Globus pallidus (tissue), 1 donor: ENCODE measurements around the gene ZNF320.
"Not testable (repeated sequence)": the region's sequence is repeated elsewhere in the genome, so short reads cannot be mapped to it uniquely, and the experiment has no call there.

Experiments
- DNase-seq: peaks from one replicate; pipeline ENCODE4 v3.0.0-alpha.2; 2015; ENCODE audit warnings: low spot score

ZNF320 gene

DNA sequence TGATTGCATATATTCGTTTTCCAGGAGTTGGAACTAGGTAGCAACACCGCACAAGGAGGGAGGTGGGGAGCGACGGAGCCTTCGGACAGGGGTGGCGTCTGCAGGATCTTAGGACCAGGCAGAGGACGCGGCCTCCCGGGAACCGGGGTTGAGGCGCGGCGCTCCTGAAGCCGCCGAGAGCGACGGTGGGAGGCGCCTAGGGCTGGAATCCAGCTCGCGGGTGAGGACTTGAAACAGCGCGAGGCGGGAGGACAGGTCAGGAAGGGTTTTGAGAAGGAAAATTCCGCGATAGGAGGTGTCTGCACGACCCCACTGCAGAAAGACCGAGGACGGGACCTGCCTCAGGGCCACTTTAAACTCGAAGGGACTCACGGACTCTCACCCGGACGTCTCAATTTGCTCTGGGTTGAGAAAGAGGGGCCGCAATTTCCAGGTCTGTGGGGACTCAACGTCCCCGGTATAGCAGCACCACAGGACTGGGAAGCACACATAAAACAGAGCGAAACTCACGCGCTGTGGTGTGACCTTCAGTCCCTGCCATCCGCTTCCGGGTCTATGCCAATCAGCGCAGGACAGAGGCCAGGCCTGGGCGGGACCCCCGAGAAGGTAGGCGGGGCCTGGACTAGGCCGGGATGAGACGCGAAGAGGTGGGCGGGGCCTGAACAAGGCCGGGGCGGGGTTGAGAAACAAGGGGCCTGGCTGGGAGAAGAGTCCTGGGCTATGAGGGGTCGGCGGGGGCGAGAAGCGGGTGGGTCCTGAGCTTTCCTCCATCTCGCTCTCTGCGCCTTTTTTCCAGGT is at the start of gene ZNF320:
Gene ZNF320, minus strand, starts transcription at position 498 of the 798 bp plus-strand sequence. CDS start 7,380 bp downstream, outside the sequence.
- peak; percentile 95 for DNase-seq

DNA sequence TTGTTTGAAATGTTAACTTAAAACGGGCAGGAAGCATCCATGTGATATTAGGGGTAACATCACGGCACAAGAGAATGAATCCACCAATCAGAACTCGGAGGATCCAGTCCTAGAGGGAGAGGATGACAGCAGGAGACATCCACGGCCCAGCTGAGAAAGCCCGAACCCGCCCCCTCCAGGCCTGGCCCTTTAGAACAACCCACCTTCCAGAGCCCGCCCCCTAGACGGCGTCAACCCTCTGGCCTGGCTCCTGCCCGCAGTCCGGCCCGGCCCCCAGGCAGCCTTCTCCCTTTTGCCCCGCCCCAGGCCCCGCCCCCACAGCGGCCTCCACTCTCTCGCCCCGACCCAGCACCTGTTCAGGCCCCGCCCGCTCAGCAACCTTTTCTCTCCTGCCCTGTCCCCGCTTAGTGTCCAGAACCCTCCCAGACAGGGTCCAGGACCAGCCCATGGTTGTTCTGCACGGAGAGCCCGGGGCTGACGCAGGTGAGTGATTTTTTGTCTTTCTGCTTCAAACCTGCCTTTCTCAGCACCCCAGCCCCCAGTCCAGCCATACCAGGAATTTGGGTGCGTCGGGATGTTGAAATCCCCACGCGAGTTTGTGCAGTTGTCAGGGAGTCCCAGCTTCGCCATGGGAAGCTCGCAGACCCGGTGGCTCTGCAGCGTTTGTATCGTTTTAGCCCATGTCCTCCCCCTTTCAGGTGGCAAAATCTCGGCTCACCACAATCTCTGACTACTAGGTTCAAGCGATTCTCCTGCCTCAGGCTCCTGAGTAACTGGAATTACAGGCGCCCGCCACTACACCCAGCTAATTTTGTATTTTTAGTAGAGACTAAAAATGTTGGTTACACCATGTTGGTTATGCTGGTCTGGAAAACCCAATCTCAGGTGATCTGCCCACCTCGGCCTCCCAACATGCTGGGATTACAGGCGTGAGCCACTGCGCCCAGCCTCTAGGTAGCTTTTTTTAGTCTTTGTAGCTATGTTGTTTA is 49.2 kb upstream of the ZNF320 start:
- DNase-seq, result no peak

GRCh38 chr19:52945652-52946321 is 48.4 kb upstream of the ZNF320 start:
- no peak for DNase-seq

DNA sequence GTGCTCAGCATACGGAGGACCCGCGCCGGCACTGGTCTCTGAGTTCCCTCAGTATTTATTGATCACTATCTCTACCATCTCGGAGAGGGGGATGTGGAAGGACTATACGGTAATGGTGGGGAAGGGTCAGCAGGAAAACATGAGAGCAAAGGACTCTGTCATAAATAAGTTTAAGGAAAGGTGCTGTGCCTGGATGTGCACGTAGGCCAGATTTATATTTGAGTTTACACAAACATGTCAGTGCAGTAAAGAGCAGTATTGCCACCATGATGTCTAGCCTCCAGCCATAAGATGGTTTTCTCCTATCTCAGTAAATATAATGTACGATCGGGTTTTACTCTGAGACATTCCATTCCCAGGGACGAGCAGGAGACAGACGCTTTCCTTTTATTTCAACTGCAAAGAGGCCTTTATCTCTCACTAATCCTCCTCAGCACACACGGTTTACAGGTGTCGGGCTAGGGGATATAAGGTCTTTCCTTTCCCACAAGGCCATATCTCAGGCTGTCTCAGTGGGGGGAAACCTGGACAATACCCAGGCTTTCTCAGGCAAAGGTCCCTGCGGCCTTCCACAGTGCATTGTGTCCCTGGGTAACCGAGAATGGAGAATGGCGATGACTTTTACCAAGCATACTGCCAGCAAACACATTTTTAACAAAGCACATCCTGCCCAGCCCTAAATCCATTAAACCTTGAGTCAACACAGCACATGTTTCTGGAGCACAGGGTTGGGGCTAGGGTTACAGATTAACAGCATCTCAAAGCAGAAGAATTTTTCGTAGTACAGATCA is 47.5 kb upstream of the ZNF320 start:
- DNase-seq, result not testable (repeated sequence)

DNA sequence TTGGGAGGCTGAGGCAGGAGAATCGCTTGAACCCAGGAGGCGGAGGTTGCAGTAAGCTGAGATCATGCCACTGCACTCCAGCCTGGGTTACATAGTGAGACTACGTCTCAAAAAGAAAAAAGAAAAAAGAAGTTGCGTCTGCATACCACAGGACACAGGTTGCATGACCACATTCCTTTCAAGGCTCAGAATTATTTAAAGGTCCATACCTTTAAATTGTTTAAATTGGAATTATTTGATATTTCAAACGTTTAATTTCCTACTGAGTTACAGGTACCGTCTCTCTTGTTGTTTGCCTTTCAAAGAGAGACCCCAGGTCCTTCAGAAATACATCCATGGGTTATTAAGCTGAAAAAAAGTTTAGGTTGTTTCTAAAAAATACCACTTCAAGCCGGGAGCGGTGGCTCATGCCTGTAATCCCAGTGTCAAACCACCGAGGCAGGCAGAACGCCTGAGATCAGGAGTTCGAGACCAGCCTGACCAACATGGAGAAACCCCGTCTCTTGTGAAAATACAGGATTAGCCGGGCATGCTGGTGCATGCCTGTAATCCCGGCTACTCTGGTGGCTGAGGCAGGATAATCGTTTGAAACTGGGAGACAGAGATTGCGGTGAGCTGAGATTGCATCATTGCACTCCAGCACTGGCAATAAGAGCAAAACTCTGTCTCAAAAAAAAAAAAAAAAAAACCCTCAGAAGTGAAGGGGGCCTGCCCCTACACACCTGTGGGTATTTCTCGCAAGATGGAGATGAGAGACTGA is 46.6 kb upstream of the ZNF320 start:
- no peak for DNase-seq

- DNase-seq, result no peak
Measured at GRCh38 chr19:52943134-52943883, 45.9 kb upstream of the ZNF320 start.

DNA sequence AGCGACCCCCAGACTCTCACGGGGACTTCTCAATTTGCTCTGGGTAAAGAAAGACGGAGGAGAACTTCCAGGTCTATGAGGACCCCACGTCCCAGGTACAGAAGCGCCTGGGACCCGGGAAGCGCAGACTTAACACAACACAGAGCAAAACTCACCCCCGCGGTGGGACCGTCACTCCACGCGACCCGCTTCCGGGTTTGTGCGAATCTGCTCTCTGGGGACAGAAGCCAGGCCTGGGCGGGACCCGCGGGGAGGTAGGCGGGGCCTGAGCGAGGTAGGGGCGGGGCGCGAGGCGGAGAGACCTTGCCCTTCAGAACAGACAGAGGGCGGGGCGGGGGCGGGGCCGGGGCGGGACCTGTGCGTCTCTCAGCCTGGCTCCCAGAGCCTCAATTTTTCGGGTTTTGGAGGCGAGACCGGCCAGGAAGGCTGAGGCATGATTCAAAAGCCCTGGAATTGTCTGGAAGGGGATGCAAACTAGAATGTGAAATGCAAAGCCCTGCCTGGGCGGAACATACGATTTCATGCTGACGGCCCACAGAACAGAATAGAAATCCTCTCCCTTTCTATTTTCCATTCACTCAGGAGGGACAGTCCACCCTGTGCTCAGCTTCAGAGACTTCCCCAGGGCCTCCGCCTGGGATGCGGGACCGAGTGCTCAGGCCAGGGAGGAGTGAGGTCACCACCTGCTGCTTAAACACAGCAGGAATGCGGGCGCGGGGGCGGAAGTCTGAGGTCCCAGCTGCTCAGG is 45.1 kb upstream of the ZNF320 start:
- peak; percentile 80 for DNase-seq

GRCh38 chr19:52941941-52942385 is 44.5 kb upstream of the ZNF320 start:
- no peak for DNase-seq

DNA sequence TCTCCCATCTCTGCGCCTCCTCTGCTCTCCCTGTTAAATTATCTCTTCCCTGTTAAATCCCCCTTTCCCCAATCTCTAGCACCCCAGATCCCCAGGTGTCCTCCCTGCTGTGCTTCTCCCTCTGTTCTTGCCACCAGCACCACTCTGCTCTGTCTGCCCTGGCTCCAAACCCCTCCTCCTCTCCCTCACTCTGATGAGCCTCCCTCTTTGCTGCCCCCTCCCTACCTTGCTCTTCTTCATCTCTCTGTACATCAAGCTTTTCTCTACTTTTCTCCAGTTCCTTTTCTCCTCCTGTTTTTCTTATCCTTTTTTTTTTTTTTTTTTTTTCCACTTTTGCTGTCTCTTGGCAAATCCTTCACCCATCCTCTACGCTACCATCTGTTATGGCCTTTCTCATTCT is 44.1 kb upstream of the ZNF320 start:
- DNase-seq, result not testable (repeated sequence)

DNA sequence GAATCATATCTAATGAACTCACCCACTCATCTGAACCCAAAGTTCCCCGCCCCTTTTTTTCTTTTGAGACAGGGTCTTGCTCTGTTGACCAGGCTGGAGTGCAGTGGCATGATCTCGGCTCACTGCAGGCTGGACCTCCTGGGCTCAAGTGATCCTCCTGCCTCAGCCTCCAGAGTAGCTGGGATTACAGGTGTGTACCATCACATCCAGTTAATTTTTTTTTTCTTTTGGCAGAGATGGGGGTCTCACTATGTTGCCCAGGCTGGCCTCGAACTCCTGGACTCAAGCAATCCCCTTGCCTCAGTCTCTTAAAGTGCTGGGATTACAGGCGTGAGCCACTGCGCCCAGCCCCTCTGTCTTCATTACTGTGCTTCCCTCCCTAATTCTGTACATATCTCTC is 43.5 kb upstream of the ZNF320 start:
- not testable (repeated sequence) for DNase-seq

GRCh38 chr19:52938761-52939160 is 41.3 kb upstream of the ZNF320 start:
- no peak for DNase-seq

GRCh38 chr19:52936954-52937325 is 39.5 kb upstream of the ZNF320 start:
- no peak for DNase-seq

GRCh38 chr19:52936151-52936953 is 38.9 kb upstream of the ZNF320 start:
- no peak for DNase-seq

DNA sequence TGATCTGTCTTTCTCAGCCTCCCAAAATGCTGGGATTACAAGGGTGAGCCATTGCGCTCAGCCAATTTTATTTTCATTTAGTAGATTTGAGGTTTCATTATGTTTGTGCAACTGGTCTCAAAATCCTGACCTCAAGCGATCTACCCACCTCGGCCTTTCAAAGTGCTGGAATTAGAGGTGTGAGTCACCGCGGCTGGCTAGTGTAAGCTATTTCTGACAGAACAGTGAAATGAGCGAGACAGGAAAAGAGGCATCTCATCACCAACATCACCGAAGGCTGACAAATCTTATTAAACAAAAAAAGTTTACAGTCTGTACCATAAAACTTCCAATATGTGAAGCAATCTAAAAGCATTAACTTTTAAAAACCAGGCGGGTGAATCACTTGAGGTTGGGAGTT is 38.0 kb upstream of the ZNF320 start:
- DNase-seq, result no peak

GRCh38 chr19:52924641-52925040 is 27.2 kb upstream of the ZNF320 start:
- not testable (repeated sequence) for DNase-seq

DNA sequence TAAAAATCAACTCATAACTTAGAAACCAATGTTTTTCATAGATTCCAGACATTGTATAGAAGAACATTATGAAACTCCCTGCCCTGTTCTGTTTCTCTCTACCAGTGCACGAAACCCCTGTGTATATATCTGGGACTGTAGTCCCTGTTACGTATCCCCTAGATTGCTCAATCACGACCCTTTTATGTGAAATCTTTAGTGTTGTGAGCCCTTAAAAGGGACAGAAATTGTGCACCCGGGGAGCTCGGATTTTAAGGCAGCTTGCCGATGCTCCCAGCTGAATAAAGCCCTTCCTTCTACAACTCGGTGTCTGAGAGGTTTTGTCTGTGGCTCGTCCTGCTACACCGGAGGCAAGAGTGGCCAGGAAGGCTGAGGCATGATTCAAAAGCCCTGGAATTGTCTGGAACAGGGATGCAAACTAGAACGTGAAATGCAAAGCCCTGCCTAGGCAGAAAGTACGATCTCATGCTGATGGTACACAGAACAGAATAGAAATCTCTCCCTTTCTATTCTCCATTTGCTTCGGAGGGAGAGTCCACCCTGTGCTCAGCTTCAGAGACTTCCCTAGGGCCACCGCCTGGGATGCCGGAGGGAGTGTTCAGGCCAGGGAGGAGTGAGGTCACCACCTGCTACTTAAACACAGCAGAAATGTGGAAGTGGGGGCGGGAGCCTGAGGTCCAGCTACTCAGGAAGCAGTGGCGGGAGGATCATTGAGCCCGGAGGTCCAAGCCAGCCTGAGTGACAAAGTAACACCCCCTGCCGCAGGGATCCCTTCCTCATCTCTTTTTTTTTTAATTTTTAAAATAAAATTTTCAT is 26.6 kb upstream of the ZNF320 start:
- no peak for DNase-seq
